Measurements from ENCODE around the gene SCN8A.

SCN8A gene

GRCh38 chr12:51625370-51625769 is 34.3 kb downstream of the SCN8A start:
- no peaks in the 10 kb centered on the region for H3K9me3 ChIP-seq (ENCODE audit: control insufficient read depth, insufficient read depth, low read length)
- H3K36me3 ChIP-seq (ENCODE audit: control insufficient read depth, insufficient read depth, low read length): no peaks in the 10 kb centered on the region
- no peak overlapping the region for H3K4me3 ChIP-seq (ENCODE audit: low read length)
- no peaks in the 10 kb centered on the region for H3K27me3 ChIP-seq (ENCODE audit: control insufficient read depth, insufficient read depth, low read length)
- DNase-seq (ENCODE audit: low read depth, low spot score): no peak
- no peaks in the 10 kb centered on the region; the same call in 1 of the 2 replicates for H3K4me1 ChIP-seq (ENCODE audit: control insufficient read depth, insufficient read depth, low read length)
- H3K27ac ChIP-seq (ENCODE audit: low read length): no peak overlapping the region
- WGBS (ENCODE audit: insufficient coverage, insufficient read length): no CpG with 5 or more reads among the region's 4 CpGs

GRCh38 chr12:51626115-51626514 is 35.1 kb downstream of the SCN8A start:
- Histone ChIP-seq H3K4me3 (ENCODE audit: low read length) (no peak overlapping the region), H3K9me3 (ENCODE audit: control insufficient read depth, insufficient read depth, low read length) (no peaks in the 10 kb centered on the region), H3K27me3 (ENCODE audit: control insufficient read depth, insufficient read depth, low read length) (no peaks in the 10 kb centered on the region), H3K27ac (ENCODE audit: low read length) (no peak overlapping the region), H3K4me1 (ENCODE audit: control insufficient read depth, insufficient read depth, low read length) (no peaks in the 10 kb centered on the region; the same call in 1 of the 2 replicates), H3K36me3 (ENCODE audit: control insufficient read depth, insufficient read depth, low read length) (no peaks in the 10 kb centered on the region)
- no CpG with 5 or more reads among the region's 3 CpGs for WGBS (ENCODE audit: insufficient coverage, insufficient read length)
- DNase-seq (ENCODE audit: low read depth, low spot score): no peak

DNA sequence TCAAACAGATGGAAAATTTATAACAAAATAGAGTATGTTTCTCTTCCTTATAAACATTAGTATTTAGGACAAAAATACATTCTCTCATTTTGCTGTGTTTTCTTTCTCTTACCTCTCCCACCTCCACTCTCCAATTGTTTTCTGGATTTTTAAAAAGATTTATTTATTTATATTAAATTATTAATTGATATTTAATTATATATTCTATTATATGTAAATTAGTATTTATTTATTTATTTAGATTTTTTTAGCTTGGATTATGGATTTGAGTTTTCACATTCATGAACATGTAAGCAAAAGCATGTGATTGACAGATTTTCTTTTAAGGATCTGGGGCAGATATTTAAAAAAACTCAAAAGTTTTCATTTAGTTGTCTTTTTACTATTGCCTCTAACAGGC is 35.6 kb downstream of the SCN8A start:
- H3K9me3 ChIP-seq (ENCODE audit: control insufficient read depth, insufficient read depth, low read length): no peaks in the 10 kb centered on the region
- H3K4me1 ChIP-seq (ENCODE audit: control insufficient read depth, insufficient read depth, low read length): no peaks in the 10 kb centered on the region; the same call in 1 of the 2 replicates
- H3K36me3 ChIP-seq (ENCODE audit: control insufficient read depth, insufficient read depth, low read length): no peaks in the 10 kb centered on the region
- no peaks in the 10 kb centered on the region for H3K27me3 ChIP-seq (ENCODE audit: control insufficient read depth, insufficient read depth, low read length)
- no peak for DNase-seq (ENCODE audit: low read depth, low spot score)
- no peak overlapping the region for H3K27ac ChIP-seq (ENCODE audit: low read length)
- no peak overlapping the region for H3K4me3 ChIP-seq (ENCODE audit: low read length)

DNA sequence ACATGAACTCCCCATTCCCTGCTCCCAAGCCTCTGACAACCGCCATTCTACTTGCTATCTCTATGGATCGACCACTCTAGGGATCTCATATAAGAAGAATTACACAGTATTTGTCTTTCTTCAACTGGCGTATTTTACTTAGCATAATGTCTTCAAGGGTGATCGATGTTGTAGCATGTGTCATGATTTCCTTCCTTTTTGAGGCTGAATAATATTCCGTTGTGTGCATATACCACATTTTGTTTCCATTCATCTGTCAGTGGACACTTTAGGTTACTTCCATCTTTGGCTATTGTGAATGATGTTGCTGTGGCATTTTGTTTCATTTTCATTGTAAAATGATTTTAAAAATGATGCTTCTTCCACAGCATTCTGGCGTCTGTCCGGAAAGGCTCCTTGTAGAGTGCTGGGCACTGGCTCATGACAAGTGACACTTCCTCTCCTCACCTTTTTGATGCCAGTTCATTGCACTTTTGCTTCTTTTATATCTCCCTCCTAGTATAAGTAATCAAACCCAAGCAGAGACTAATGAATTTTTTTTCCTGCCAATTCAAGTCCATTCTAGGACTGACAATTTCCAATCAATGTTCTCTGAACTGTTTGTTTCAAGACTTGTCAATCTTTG is 39.3 kb downstream of the SCN8A start:
- no peaks in the 10 kb centered on the region for H3K27me3 ChIP-seq (ENCODE audit: control insufficient read depth, insufficient read depth, low read length)
- H3K4me1 ChIP-seq (ENCODE audit: control insufficient read depth, insufficient read depth, low read length): no peaks in the 10 kb centered on the region; the same call in 1 of the 2 replicates
- DNase-seq (ENCODE audit: low read depth, low spot score): no peak
- no peaks in the 10 kb centered on the region for H3K36me3 ChIP-seq (ENCODE audit: control insufficient read depth, insufficient read depth, low read length)
- no peak overlapping the region for H3K27ac ChIP-seq (ENCODE audit: low read length)
- H3K4me3 ChIP-seq (ENCODE audit: low read length): no peak overlapping the region
- WGBS (ENCODE audit: insufficient coverage, insufficient read length): no CpG with 5 or more reads among the region's 7 CpGs
- H3K9me3 ChIP-seq (ENCODE audit: control insufficient read depth, insufficient read depth, low read length): no peaks in the 10 kb centered on the region

- Histone ChIP-seq H3K4me1 (ENCODE audit: control insufficient read depth, insufficient read depth, low read length) (no peaks in the 10 kb centered on the region), H3K36me3 (ENCODE audit: control insufficient read depth, insufficient read depth, low read length) (no peaks in the 10 kb centered on the region), H3K27me3 (ENCODE audit: control insufficient read depth, insufficient read depth, low read length) (no peaks in the 10 kb centered on the region), H3K9me3 (ENCODE audit: control insufficient read depth, insufficient read depth, low read length) (no peaks in the 10 kb centered on the region), H3K4me3 (ENCODE audit: low read length) (no peak overlapping the region), H3K27ac (ENCODE audit: low read length) (no peak overlapping the region)
- no CpG with 5 or more reads among the region's 3 CpGs for WGBS (ENCODE audit: insufficient coverage, insufficient read length)
- no peak for DNase-seq (ENCODE audit: low read depth, low spot score)
Measured at GRCh38 chr12:51630986-51631385, 40.0 kb downstream of the SCN8A start.

DNA sequence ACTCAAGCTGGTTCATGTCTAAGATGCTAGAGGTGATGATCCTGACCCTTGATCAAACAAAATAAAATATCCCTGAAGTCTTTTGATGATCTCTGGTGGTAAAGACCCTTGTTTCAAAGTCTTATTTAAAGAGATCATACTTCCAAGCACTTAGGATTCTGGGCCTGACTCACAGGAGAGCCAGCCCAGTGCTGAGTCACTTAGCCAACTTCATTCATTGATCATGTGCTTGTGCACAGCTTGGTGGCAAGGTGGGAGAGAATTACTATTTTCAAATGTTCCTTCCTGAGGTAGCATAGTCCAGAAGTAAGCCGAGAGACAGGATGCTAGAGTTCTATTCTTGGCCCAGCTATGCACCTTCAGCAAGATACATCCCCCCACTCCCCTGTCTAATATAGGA is 40.6 kb downstream of the SCN8A start:
- Histone ChIP-seq H3K36me3 (ENCODE audit: control insufficient read depth, insufficient read depth, low read length) (no peaks in the 10 kb centered on the region), H3K27ac (ENCODE audit: low read length) (no peak overlapping the region), H3K9me3 (ENCODE audit: control insufficient read depth, insufficient read depth, low read length) (no peaks in the 10 kb centered on the region), H3K4me1 (ENCODE audit: control insufficient read depth, insufficient read depth, low read length) (no peaks in the 10 kb centered on the region), H3K27me3 (ENCODE audit: control insufficient read depth, insufficient read depth, low read length) (no peaks in the 10 kb centered on the region), H3K4me3 (ENCODE audit: low read length) (no peak overlapping the region)
- no CpG with 5 or more reads among the region's 1 CpG for WGBS (ENCODE audit: insufficient coverage, insufficient read length)
- no peak for DNase-seq (ENCODE audit: low read depth, low spot score)

DNA sequence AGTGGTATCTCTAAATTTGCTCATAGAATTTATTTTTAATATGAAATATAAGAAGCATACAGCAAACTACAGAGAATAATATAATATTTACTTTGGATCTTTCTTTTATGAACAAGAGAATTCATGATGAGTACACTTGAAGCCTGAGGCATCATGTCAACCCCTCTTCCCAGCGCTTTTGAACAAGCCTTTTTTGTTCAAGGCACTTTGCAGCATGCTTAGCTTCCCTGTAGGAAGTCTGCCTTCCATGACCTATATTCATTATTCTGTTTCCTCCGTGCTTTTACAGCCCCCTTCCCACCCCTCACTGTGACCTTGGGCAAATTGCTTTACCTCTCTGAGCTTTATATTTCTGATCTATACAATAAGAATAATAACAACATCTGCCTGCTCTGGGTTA is 41.6 kb downstream of the SCN8A start:
- no peak for DNase-seq (ENCODE audit: low read depth, low spot score)
- H3K36me3 ChIP-seq (ENCODE audit: control insufficient read depth, insufficient read depth, low read length): no peaks in the 10 kb centered on the region
- no peaks in the 10 kb centered on the region for H3K27me3 ChIP-seq (ENCODE audit: control insufficient read depth, insufficient read depth, low read length)
- no CpG with 5 or more reads among the region's 2 CpGs for WGBS (ENCODE audit: insufficient coverage, insufficient read length)
- H3K27ac ChIP-seq (ENCODE audit: low read length): no peak overlapping the region
- no peaks in the 10 kb centered on the region for H3K4me1 ChIP-seq (ENCODE audit: control insufficient read depth, insufficient read depth, low read length)
- no peak overlapping the region for H3K4me3 ChIP-seq (ENCODE audit: low read length)
- no peaks in the 10 kb centered on the region for H3K9me3 ChIP-seq (ENCODE audit: control insufficient read depth, insufficient read depth, low read length)

- H3K27me3 ChIP-seq (ENCODE audit: control insufficient read depth, insufficient read depth, low read length): no peaks in the 10 kb centered on the region
- no peak for DNase-seq (ENCODE audit: low read depth, low spot score)
- H3K27ac ChIP-seq (ENCODE audit: low read length): no peak overlapping the region
- H3K36me3 ChIP-seq (ENCODE audit: control insufficient read depth, insufficient read depth, low read length): no peaks in the 10 kb centered on the region
- H3K9me3 ChIP-seq (ENCODE audit: control insufficient read depth, insufficient read depth, low read length): no peaks in the 10 kb centered on the region
- WGBS (ENCODE audit: insufficient coverage, insufficient read length): no CpG with 5 or more reads among the region's 1 CpG
- no peak overlapping the region for H3K4me3 ChIP-seq (ENCODE audit: low read length)
- no peaks in the 10 kb centered on the region for H3K4me1 ChIP-seq (ENCODE audit: control insufficient read depth, insufficient read depth, low read length)
Measured at GRCh38 chr12:51635346-51635745, 44.3 kb downstream of the SCN8A start.

- Histone ChIP-seq H3K4me1 (ENCODE audit: control insufficient read depth, insufficient read depth, low read length) (no peaks in the 10 kb centered on the region), H3K9me3 (ENCODE audit: control insufficient read depth, insufficient read depth, low read length) (no peaks in the 10 kb centered on the region), H3K27me3 (ENCODE audit: control insufficient read depth, insufficient read depth, low read length) (no peaks in the 10 kb centered on the region), H3K27ac (ENCODE audit: low read length) (no peak overlapping the region), H3K4me3 (ENCODE audit: low read length) (no peak overlapping the region), H3K36me3 (ENCODE audit: control insufficient read depth, insufficient read depth, low read length) (no peaks in the 10 kb centered on the region)
- DNase-seq (ENCODE audit: low read depth, low spot score): no peak
- WGBS (ENCODE audit: insufficient coverage, insufficient read length): no CpG with 5 or more reads among the region's 3 CpGs
Measured at GRCh38 chr12:51636581-51636980, 45.5 kb downstream of the SCN8A start.

GRCh38 chr12:51636986-51637385 is 46.0 kb downstream of the SCN8A start:
- WGBS (ENCODE audit: insufficient coverage, insufficient read length): no CpG with 5 or more reads among the region's 1 CpG
- H3K4me3 ChIP-seq (ENCODE audit: low read length): no peak overlapping the region

GRCh38 chr12:51639361-51639760 is 48.3 kb downstream of the SCN8A start:
- no peaks in the 10 kb centered on the region for H3K36me3 ChIP-seq (ENCODE audit: control insufficient read depth, insufficient read depth, low read length)
- no peaks in the 10 kb centered on the region for H3K4me1 ChIP-seq (ENCODE audit: control insufficient read depth, insufficient read depth, low read length)
- H3K9me3 ChIP-seq (ENCODE audit: control insufficient read depth, insufficient read depth, low read length): no peaks in the 10 kb centered on the region
- no peaks in the 10 kb centered on the region for H3K27me3 ChIP-seq (ENCODE audit: control insufficient read depth, insufficient read depth, low read length)
- WGBS (ENCODE audit: insufficient coverage, insufficient read length): no CpG with 5 or more reads among the region's 5 CpGs
- no peak overlapping the region for H3K27ac ChIP-seq (ENCODE audit: low read length)
- no peak overlapping the region for H3K4me3 ChIP-seq (ENCODE audit: low read length)
- DNase-seq (ENCODE audit: low read depth, low spot score): no peak

More at GRCh38 chr12:51636986-51637385, 46.0 kb downstream of the SCN8A start:
- Histone ChIP-seq H3K9me3 (ENCODE audit: control insufficient read depth, insufficient read depth, low read length) (no peaks in the 10 kb centered on the region), H3K27ac (ENCODE audit: low read length) (no peak overlapping the region), H3K27me3 (ENCODE audit: control insufficient read depth, insufficient read depth, low read length) (no peaks in the 10 kb centered on the region), H3K4me1 (ENCODE audit: control insufficient read depth, insufficient read depth, low read length) (no peaks in the 10 kb centered on the region), H3K36me3 (ENCODE audit: control insufficient read depth, insufficient read depth, low read length) (no peaks in the 10 kb centered on the region)
- DNase-seq (ENCODE audit: low read depth, low spot score): no peak

Data from iPS DF 6.9 (cell line).